ENCODE data around the gene SUGP1.

The SUGP1 gene

DNA sequence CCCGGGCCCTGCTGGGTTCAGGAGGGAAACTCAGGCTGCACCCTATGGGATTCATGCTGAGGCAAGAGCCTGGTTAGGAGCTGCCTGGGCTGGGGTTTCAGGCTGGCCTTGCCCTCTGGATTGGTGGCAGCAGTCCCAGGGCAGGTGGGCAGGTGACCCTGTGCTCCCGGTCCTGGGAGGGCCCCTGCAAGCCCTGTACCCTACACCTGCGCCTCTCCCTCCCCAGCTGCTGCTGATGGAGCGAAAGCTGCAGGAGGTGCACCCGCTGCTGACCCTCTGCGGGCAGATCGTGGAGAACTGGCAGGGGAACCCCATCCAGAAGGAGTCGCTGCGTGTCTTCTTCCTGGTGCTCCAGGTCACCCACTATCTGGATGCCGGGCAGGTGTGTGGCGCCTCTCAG is 20.7 kb upstream of the SUGP1 start:
- DNase-seq (ENCODE audit: low read depth) = no peak

DNA sequence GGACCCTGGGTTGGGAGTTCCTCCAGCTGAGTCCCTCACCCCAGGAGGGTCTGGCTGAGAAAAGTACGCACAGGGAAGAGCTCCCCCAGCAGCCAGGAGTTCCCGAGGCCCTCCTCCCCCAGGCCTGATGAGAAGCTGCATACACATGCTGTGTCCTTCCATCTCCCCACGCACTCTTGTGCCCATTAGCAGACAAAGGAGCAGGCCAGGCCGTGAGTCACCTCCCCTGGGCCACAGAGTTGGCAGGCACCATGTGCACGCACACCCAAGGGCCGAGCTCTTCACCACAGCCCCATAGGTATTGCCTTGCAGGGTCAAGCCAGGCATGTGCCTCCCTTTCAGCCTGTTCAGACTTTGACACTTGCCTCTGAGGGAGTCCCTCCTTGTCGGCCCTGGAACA is 17.8 kb upstream of the SUGP1 start:
- no peak for DNase-seq (ENCODE audit: low read depth)

DNA sequence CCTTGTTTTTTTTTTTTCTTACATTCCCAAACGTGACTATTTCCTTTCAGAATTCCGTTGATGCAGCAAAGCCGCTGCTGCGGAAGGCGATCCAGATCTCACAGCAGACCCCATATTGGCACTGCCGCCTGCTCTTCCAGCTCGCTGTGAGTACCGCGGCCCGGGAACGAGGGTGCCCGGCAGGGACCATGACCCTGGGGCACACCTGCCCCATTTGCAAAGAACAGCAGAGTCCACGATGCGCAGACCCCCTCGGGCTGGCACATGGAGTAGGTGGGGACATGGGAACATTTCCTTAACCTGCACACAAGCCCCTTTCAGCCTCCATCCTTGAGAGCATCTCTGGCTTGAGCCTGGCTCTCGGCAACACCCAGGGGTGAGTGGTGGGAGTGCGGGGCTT is 16.8 kb upstream of the SUGP1 start:
- DNase-seq (ENCODE audit: low read depth) = no peak

DNA sequence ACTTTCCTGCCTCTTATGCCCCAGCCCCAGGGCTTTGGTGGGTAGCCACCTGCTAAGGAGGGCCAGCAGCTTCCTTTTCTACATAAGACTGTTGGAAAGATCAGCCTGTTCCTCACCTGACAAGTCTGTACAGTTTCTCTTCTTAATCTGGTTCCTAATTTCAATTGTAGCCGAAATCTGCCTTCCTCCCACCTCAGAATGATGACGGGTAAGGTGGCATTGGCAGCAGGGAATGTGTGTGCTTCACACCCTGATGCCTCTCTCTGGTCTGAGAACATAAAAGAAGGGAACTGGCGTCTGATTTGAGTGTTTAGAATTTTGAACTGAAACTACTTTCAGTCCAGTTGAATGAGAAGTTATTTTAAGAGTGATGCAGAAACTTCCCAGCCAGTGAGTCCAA is 16.3 kb upstream of the SUGP1 start:
- DNase-seq (ENCODE audit: low read depth) = no peak

DNA sequence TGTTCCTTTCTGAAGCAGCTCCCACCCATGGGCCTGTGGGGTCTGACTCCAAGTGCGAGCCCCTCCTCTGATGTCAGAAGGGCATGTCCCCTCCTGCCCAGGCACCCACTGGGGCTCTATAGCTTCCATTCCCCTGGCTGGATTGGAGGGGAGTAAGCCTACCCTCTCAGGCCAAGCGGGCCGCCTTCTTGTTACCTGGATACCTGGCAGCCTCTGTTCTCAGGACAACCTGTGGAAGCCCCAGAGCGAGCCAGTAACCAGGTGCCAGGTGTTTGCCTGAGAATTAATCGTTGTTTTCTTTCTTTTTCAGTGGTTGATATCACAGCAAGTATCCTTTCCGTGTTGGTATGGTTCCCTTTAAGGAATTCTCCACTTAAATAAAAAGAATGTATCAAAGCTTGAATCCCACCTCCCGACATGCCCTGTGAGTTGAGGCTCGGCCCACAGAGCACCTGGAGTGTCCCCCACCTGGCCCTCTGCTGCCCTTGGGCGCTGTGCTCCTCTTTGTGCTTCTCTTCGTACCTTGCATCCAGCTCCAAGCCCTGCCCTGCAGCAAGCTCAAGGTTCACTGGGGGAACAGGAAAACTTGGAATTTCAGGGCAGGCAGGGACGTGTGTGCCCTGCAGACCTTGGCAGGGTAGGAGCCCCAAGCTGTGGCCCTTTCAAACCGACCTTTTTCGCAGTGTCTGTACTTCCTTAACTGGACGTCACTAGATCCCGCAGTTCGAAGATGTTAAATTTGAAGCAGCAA is 15.3 kb upstream of the SUGP1 start:
- DNase-seq (ENCODE audit: low read depth) = no peak

DNA sequence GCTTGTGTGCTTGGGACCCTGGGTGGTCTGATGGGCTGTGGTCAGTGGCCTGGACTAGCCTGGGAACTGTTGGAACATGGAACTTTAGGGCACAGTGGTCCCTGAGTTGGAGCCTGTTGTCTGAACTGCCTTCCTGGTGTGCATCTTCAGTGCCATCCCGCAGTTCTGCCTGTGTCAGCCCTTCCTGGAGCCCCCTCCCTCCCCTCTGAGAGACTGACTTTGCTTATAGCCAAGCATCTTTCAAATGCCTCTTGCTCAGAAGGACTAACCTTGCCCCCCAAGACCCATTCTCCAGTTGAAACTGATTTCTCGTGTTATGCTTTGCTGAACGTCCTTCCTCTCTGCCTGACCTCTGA is 14.7 kb upstream of the SUGP1 start:
- DNase-seq (ENCODE audit: low read depth) = no peak

DNA sequence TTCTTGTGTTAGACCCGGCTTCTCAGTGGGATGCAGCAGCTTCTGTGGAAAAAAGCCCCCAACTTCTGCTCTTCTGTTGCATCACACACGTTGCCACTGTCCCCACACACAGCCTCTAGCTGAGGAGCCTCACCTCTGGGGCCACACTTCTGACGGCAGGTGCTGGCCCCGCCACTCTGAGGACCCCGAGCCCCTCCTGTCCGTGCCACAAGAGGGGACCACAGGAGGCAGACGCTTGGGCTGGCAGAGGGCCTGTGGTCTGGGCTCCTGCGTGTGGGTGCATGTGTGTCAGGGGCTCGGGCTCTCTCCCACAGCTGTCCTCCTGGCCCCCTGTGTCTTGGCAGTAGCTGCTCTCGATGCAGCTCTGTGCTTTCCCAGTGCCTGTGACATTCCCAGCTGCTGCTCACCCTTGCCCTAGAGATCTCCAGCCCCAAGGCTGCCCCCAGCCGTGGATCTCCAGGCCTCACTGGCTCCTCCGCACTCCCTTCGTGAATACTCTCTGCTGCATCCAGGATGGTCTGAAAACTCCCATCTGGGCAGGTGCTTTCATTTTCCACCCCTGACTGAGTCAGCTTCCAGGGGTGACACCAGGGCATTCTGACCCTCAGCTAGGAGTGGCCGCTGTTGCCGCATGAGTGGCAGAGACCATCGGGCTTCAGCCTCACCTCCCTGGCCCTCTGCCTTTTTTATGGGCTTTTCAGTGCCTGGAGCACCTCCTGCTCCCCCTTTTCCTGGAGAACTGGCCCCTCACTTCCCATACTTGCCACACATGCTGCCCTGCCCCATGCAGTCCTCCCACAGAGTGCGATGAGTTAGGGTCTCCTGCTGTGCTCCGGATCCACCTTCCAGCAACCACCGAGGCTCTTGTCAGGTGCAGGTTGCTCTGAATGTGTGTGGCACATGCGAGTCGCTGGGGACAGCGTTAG is 14.0 kb upstream of the SUGP1 start:
- no peak for DNase-seq (ENCODE audit: low read depth)

DNA sequence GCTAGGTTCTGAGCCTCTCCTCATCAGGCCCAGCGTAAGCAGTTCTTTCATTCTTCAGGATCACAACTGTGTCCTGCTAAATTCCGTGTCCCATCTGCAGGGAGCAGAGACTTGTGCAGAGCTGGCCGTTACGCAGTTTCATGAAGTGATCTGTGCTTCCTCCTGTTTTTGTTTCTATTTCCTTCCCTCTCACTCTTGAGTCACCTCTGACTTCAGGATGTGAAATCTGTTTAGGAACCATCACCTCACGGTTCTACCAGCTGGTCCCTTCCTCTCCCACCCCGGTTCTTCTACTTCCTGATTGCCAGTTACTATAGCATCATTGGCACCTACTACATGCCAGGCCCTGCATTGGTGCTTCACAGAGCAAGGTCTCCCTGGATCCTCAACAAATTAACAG is 8.8 kb upstream of the SUGP1 start:
- DNase-seq (ENCODE audit: low read depth) = no peak

DNA sequence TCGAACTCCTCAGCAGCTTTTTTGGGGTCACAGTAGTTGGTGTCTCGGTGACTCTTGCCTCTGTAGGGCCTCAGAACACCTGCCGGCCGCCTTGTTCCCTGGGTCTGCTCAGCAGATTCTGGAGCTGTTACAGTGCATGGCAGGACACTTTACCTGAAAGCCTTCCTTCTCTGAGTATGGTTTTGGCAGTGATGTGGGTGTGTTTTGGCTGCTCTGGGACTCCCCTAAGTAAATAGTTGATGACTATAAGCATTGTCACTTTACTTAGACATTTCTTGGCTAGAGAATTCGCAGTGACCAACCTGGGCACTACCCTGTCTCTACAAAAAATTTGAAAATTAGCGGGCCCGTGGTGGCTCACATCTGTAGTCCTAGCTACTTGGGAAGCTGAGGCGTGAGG is 7.4 kb upstream of the SUGP1 start:
- DNase-seq (ENCODE audit: low read depth) = no peak

DNA sequence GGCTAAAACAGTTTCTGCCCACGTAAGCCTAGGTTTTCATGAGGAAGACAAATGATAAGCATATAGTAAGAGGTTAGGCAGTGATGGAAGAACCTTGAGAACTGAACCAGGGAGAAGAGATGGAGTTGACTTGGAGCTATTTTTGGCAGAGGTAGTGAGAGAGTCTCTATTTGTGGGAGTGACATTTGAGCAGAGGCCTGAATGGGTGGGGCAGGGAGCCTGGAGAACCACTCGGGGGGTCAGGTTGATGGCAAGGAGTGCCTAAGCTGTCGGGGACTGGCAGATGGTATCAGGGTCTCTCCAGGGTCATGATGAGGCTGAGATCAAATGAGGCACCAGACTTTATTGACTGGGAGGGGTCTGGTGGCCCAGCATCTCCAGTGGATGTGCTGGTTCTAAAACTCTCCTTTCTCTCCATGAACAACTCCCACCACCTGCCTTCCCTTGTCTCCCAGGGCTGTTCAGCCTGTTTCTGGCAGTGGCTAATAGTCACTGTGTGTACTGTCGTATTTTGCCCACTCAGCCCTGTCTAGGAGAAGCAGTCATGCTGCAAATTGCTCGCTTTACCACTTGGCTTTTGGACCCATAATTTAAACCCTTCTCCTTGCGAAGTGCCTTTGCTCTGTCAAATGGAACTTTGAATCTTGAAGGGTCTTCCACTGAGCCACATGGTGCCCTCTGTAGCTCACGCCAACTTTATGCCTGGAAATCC is 3.9 kb upstream of the SUGP1 start:
- no peak for DNase-seq (ENCODE audit: low read depth)

DNA sequence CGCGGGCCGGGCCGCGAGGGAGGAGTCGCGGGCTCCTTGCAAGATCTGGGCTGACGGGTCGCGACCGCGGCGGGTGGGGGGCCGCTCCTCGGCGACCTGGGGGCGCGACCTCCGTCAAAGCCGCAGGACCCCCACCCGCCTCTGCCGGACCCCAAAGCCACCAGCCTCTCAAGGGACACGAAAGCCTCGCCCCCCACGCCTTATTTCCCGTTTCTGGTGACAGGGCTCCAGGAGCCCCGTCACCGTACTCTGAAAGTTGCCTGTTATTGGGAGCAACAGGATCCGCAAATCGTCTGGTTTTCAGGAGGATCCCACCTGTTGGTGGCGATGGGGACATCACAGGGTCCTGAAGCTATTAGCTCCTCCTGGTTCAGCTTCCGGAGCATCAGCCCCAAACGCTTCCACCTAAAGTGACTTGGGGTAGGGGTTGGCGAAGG is 850 bp upstream of the SUGP1 start:
- no peak for DNase-seq (ENCODE audit: low read depth)

DNA sequence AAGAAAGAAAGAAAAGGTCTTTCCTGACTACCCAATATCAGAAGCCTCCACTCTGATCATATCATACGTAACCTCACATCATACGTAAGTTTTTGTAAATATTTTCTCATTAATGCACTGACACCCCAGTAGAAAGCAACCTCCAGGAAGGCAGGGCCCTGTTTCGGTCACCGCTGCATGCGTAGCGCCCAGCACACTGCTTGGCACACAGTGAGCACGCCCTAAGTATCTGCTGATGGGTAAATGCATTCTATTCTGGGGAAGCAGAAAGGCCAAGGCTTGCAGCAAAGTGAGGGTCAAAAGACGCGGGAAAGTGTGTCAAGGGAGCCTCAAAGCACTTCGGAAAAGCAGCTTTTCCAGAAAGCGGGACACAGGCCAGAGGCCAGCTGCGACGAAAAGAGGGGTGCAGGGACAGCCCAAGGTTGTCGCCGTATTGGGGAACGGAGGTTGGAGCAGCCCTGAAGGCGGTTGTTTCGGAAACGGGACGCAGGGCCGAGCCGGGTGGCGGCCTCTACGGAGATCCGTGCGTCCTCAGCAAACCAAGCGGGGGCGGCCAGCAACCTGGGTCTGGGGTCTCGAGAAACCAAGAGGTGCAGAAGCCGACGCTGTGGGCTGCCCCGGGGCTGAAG is 463 bp downstream of the SUGP1 start:
- DNase-seq (ENCODE audit: low read depth) = no peak

DNA sequence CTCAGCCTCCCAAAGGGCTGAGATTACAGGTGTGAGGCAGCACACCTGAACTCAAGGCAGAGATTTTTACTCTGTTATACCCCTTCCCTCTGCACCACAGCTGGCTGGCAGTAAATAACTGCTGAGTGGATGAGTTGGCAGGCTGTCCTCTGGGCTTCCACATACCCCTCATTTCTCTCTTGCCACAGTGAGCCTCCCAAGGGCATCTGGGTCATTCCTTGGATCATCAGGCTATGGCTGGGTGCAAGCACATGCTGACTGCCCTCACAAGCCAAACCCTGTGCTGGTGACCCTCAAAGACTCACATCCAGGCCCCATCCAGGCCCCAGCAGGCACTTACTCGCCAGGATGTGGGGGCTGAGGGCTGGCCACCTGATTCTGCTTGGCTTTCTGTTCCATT is 4.2 kb downstream of the SUGP1 start:
- no peak for DNase-seq (ENCODE audit: low read depth)

DNA sequence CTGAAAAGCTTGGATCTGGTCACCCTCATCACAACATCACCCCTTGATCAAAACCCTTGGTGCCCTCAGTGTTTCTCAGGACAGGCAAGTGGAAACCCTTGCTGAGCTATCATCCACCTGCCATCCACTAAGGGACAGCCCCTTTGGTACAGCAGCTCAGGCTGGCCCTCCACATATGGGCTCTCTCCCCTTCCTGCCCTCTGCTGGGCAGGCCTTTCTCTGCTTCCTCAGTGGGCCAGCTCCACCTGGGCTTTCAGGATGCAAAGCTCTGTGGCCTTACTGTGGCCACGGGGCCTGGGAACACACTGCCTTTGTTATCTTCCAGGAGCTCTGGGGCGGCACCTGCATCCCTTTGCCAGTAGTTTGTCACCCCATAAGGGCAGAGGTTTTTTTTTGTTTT is 4.9 kb downstream of the SUGP1 start:
- DNase-seq (ENCODE audit: low read depth) = no peak

DNA sequence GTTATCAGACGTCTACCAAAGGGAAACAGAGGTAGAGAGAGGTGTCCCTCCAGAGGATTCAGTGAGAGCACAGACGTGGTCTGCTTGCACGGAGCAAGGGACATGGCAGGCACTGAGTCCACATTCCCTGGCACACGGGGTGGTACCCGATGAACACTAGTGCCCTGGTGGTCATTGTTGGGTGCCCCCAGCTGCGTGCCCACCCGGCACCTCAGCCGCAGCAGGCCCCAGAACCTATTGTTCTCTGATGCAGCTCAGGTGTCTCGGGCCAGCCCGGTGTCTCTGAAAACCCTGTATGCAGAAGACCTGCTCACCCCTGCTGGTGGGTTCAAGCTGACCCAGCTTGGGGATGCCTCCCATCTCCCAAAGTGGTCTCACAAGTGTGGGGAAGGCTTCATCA is 11.9 kb downstream of the SUGP1 start:
- no peak for DNase-seq (ENCODE audit: low read depth)

DNA sequence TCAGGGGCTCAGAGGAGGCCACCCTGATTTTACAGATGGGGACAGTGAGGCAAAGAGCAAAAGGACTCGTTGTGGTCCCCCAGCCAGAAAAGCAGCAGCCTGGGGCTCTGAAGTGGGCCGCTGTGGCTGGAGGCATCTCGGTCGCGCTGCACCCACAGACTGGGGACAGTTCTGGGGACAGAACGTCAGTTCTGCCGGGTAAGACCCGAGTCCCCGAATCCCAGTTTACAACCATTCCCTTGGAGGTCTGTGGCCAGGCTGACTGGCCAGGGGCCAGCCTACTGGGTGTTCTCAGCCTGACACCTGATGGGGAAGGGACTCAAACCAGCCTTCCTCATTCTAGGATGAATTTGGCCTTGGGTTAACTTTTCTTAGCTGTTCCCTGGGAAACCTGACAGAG is 14.1 kb downstream of the SUGP1 start:
- no peak for DNase-seq (ENCODE audit: low read depth)

DNA sequence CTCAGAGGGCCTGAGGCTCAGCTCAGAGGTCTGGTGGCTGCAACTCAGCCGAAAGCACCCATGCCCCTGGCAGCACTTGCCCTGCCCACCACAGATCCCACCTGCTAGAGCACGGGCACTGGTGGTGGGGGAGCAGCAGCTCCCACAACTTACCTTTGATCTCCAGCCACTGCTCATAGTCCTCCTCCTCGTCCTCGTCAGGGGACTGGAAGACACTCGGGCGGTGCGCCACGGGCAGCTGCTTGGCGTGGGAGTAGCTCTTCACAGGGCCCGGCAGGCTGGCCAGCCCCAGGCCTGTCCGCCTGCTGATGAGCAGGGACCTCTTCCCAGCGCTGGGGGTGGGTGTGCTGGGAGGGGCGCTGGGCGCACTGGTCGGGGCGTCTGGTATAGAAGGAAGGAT is 14.6 kb downstream of the SUGP1 start:
- no peak for DNase-seq (ENCODE audit: low read depth)

DNA sequence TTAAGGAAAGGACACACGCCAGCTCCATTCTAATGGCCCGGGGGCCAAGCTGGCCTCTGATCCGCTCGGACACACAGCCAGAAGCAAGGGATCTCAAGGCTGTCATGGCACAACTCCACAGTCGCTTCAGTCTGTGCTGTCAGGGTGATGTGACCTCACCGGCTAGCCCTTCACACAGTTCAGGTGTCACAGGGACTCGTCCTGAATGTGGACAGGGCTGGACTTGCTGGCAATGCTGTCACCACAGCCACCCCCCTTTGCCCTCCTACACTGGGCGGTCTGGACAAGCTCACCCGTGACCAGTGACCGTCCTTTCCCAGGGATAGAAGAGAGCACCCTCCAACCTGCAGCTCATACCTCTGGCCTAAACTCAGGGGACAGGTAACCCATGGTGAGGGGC is 15.2 kb downstream of the SUGP1 start:
- no peak for DNase-seq (ENCODE audit: low read depth)

DNA sequence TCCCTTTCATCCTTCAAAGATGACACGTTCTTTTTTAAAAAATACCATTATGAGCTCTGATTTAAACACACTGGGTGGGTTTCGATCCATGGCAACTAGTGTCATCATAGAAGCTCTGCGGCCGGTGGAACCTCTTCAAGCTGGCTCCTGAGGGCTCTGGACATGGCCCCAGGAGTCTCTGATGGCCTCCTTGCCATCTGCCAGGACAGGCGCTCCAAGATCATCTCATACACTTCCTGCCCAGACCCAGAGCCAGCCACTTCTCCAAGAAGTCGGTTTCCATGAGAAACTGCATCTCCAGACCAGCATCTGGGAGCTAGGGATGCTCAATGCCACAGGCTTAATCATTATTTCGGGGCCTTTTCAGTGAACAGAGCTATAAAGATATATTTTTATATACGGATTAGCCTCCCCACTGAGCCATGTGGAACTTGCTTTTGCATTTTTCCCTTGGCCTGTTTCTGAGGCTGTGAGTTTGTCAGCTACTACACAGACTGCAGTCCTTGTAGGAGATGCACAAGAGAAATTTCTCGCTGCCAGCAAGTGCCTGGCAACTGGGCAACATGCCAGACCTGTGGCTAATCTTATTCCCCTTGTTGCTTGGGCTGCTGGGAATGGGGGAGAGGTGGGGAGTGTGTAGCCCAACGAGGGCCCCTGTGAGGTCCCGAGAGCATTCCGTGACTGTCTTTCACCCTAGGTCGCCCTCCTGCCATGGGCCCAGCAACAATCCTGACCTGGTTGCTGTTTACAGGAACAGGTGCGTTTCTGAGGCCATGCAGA is 15.9 kb downstream of the SUGP1 start:
- DNase-seq (ENCODE audit: low read depth) = no peak

DNA sequence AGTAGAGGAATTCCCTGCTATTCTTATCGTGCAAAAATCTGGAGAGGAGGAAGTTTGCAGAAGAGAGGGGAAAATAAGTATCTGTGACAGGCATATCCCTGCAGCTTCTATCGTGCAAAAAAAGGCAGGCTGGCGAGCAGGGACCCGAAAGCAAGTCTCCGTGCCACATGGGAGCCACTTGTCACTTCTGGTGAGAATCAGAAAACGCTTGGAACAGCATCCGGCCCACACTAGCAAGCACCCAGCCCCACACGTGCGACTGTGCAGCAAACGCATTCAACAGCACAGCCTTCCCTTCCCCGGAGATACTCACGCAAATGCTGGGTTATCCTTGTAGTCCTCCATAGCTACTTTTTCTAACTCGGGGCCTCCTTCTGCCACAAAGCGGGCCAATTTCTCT is 16.9 kb downstream of the SUGP1 start:
- no peak for DNase-seq (ENCODE audit: low read depth)

DNA sequence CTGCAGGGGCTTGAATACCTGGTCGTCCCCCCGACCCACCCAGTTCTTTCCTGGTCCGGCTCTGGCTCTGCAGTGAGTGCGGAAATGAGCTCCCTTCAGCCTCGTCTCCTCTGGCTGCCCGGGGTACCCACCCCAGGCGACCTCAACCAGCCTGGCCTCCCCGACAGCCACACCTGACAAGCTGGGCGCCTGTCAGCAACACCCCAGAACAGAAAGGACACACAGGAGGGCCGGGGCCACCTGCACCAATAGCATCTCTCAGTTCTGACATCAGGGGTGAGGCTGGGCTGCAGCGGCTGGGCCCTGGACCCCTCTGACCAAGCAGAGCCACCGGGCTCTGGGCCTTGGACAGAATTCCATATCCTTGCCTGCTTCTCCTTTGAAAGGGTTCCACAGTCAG is 19.7 kb downstream of the SUGP1 start:
- DNase-seq (ENCODE audit: low read depth) = no peak

DNA sequence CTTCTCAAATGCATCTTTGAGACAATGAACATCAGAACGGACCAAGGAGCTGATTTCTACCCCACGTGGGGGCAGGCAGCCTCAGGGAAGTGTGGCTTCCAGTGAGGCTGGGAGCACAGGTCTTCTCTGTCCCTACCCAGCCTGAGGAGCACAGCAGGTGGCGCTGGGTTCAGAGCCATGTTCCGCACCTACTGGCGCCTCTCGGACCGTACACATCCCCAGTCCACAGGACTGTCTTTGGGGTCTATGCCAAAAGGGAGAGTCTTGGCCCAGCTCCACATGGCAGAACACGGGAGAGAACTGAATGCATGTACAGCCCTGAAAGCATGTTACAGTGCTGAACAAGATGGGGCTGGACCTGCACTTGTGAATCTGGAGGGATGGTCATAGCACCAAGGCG is 22.6 kb downstream of the SUGP1 start:
- no peak for DNase-seq (ENCODE audit: low read depth)
